GM12892 (cell line): Measurements from ENCODE around the gene KCNMA1.

Experiments
- POLR2A ChIP-seq: IDR thresholded peaks from 2 replicates; pipeline ENCODE4 v1.6.1; 2011; ENCODE audit warnings: low read depth, low read length, control low read depth
- TAF1 ChIP-seq: IDR thresholded peaks from 2 replicates; pipeline ENCODE4 v1.6.1; 2011; ENCODE audit warnings: low read depth, mild to moderate bottlenecking, control low read depth, low read length, borderline replicate concordance

GRCh38 chr10:77524281-77524711, 113.3 kb downstream of the KCNMA1 start:
- TF ChIP-seq POLR2A, result no peak
- no peak for TF ChIP-seq TAF1
